GM21723 (cell line): Measurements from ENCODE around the gene RILPL1.
"Not testable (repeated sequence)": the region's sequence is repeated elsewhere in the genome, so short reads cannot be mapped to it uniquely, and the experiment has no call there.

Experiments used
- ATAC-seq: cut with Tn5 transposase; IDR thresholded peaks from one replicate; pipeline ENCODE4 v1.9.1; 2021; ENCODE audit warnings: mild to moderate bottlenecking, moderate library complexity; ENCODE audit not compliant: unreplicated experiment

RILPL1 gene

DNA sequence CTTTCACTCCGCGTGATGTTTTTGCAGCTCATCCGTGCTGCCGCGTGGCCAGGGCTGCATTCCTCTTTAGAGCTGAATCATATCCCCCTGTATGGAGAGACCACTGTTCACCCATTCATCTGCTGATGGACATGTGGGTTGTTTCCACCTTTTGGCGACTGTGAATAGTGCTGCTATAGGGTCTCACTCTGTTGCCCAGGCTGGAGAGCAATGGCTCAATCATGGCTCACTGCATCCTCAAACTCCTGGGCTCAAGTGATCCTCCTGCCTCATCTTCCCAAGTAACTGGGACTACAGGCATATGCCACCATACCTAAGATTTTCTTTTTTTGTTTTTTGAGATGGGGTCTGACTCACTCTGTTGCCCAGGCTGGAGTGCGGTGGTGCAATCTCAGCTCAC lies 36.5 kb downstream of the RILPL1 start:
- no peak for ATAC-seq

GRCh38 chr12:123494124-123494851 lies 39.2 kb downstream of the RILPL1 start:
- ATAC-seq = no peak

- not testable (repeated sequence) for ATAC-seq
These were observed 41.0 kb downstream of the RILPL1 start for GRCh38 chr12:123492339-123493039.

GRCh38 chr12:123491481-123491880 lies 42.0 kb downstream of the RILPL1 start:
- no peak for ATAC-seq

DNA sequence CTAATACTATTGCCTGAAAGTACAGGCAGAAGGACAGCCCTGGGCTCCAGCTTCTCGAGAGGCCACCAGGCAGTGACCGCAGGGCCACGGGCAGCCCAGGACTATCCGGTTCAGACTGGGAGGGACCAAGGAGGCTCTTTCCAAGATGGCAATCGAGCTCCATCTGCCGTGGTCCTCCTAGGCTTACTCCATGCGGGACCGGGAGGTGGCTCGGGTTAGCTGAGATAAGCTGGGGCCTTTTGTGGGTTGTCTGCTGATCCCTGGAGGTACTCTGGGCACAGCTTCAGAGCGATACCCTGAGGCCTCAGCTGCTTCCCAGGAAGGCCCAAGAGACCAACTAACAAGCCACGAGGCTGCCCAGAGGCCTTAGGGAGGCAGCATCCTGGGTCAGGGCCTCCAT lies 42.5 kb downstream of the RILPL1 start:
- ATAC-seq = no peak

GRCh38 chr12:123490089-123490488 lies 43.4 kb downstream of the RILPL1 start:
- ATAC-seq = no peak

- ATAC-seq = no peak
These were observed 43.9 kb downstream of the RILPL1 start for GRCh38 chr12:123489580-123489979.

DNA sequence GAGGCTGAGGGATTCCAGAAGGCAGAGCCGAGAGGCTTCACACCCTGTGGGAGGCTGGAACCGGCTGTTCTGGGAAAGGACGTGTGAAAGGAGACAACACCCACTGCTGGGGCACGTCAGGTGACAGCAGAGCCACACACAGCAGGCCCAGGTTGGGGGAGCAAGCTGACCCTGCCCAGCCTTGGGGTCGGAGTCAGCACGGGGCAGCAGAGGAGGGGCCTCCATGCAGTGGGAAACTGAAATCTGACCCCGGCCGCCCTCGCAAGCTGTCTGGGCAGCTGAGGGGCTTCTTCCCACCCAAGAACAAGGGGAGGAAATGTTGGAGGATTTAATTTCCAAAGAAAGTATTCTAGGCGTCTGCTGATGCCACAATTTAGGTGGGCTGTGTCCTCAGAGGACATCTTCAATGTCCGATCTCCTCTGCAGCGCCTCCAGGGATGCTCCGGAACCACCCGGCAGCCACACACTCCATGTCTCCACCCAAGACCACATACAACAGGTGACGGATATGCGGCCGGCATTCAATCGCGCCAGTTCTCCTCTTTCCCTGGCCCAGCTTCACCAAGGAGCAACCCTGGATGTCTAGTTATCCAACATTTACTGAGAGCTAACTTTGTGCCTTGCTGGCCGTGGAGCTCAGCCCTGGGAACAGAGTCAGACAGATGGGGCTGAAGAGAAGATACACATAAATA lies 44.8 kb downstream of the RILPL1 start:
- no peak for ATAC-seq

DNA sequence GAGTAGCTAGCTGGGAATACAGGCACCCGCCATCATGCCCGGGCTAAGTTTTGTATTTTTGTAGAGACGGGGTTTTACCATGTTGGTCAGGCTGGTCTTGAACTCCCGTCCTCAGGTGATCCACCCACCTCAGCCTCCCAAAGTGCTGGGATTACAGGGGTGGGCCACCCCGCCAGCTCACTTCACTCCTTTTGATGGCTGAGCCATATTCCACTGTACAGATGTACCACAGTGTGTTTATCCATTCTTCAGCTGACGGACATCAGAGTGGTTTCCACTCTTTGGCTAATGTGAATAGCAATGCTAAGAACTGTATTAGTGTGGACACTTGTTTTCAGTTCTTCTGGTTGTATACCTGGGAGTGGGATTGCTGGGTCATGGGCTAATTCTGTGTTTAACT lies 46.1 kb downstream of the RILPL1 start:
- ATAC-seq = no peak

DNA sequence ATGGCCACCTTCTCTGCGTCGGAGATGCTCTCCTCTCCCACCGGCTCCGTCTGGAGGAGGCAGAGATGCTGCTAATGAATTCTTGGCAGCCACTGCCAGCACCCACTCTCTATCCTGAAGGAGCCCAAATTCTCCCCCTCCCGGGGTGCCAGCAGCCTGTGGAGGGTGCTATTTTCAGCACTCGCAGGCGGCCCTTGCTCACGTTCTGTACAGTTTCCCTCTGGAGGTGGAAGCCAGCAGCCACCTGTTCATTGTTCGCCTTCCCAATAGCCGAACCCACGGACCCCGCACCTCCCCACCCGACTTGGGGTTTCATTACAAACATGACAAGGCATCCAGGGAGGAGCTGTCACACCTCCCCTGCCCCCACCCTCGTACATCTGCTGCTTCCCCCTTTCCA lies 47.8 kb downstream of the RILPL1 start:
- no peak for ATAC-seq

DNA sequence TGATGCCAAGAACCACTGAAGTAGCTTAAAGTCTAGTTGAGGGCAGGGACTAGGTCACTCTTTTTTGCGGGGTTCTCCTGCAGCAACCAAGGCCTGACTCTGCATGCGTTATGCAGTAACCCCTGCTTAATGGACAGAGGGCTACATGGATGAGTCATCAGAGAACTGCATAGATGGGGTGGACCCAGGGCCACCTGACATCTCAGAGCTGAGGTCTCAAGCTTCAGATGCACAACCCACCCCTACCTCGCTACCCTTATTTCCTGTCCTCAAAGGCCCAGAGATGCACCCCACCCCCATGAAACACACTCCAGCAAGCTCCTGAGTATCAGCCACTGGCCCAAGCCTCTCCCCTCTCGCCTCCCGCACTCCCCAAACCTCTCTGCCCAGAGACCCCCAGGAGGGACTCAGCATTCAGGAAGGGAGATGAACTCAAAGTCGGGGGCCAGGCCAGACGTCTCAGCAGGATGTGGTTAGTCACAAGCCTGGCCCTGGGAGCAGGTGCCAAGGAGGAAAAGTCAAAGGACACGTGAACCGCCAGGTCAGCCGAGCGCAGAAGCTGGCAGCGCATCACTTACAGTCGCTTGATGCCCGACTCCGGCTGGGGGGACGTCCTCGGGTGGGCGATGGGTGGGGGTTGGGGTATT lies 49.8 kb downstream of the RILPL1 start:
- no peak for ATAC-seq

- no peak for ATAC-seq
These were observed 50.6 kb downstream of the RILPL1 start for GRCh38 chr12:123482876-123483275.

GRCh38 chr12:123481251-123481650 lies 52.3 kb downstream of the RILPL1 start:
- not testable (repeated sequence) for ATAC-seq

DNA sequence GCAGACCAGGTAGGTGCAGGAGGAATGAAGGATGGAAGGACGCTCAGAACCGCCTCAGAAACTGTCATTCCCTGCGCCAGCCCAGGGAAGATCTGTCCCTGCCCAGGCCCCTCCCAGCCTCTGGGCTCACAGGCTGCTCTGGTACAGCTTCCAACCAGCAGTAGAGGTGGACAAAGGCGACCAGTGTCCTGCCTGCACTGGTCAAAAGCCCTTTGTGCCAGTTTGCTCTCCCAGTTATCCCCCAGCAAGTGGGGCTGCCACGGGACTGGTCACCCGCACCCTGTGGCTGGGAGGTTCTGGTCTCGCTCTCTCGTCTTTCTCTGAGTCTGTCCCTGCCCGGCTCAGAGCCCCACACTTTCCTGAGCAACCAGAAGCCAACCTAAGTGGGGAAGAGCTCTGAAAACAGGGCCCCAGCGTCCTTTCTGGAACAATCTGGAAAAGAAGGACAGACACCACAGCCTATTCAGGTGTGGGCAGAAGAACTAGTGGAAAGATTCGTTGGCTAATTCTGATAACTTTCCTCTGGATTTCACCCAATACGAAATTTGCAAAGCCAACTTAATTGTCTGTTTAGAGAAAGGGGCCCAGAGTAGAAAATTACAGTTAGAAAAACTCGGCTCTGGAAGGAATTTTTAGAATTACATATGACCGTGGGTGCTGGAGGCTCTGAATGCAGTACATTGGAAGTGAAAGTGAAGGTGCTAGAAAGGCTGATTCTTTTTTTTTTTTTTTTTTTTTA lies 53.9 kb downstream of the RILPL1 start:
- ATAC-seq = no peak

DNA sequence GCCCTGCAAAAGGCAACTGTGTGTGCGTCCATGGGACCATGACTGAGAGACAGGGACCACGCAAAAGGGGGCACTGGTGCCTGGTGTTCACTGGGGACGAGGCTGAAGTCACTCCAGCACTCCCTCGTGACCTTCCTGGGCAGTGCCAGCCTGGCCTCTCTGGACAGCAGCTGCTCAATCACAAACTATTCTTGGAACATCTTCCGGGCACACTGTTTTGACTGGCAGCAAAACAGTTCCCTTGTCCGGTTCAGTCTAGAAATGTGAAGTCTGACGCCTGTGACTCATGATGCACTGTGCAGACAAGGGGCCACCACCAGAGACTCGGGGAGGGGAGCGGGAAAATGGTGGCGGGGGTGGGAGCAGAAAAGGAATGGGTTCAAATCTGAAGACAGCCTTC lies 54.8 kb downstream of the RILPL1 start:
- ATAC-seq = no peak

DNA sequence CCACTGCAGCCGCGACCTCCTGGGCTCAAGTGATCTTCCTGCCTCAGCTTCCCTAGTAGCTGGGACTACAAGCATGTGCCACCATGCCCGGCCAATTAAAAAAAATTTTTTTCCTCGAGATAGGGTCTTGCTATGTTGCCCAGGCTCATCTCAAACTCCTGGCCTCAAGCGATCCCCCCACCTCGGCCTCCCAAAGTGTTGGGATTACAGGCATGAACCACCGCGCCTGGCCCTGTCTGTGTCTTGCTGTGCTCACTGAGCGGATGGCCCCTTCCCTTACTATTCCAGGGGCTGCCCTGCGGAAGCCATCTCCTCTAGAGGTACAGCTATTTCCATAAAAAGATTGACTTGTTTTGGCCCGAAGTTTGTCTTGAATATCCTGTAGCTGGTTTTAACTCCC lies 55.5 kb downstream of the RILPL1 start:
- ATAC-seq = no peak

GRCh38 chr12:123475246-123475703 lies 58.2 kb downstream of the RILPL1 start:
- ATAC-seq = no peak

DNA sequence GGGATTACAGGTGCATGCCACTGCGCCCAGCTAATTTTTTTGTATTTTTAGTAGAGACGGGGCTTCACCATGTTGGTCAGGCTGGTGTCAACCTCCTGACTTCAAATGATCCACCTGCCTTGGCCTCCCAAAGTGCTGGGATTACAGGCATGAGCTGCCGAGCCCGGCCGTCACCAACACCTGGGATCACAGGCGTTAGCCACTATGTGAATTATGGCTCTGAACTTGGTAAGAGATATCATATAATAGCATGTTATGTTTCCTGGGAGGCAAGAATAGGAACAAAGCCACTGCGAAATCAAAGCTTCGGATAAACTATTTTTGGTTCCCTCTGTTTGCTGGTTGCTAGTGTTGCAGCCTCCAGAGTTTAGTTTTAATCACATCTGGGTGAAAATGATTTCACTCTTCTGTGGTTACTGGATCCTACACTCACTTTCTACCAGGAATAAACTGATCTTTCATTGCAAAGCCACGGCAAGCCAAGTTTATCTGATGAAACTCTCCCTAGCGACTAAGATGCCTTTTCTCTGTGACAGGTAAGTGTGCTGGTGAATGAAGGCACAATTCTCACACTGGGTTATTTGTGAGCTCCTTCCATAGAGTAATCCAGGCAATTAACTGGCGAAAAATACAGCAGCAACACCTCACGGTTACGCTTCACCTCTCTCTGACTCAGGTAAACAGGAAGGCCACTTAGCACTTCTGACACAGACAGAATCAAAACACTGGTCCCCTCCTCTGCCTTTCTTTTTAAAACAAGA lies 58.9 kb downstream of the RILPL1 start:
- ATAC-seq = no peak

DNA sequence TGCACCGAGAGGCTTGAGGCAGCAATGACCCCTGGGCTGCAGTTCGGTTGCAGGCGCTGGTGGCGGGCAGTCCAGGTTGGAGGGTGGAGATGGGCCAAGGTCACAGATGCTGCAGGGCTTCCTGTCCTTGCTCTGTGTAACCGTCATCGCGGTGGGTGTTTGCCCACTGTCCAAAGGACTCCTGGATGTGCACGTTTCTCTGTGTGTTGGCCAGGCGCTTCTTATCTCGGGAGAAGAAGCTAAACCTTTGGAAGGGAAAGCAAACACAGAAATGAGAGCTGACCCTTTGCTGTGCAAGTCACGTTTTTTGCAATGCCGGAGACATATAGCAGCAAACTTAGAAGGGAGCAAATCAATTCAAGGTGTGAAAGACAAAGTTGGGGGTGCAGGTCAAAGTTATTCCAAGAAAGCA lies 61.1 kb downstream of the RILPL1 start:
- no peak for ATAC-seq
